MM.1S (cell line): ENCODE results near the gene PPP4R1.

Source experiments
- DNase-seq: peaks from one replicate; pipeline ENCODE4 v3.0.0-alpha.2; 2015
- H2AFZ ChIP-seq: fragments of 300-600 bp; sonication (generic); 2 replicates; pipeline ENCODE4 v1.6.0; 2016; ENCODE audit warnings: antibody characterized with exemption, low read length
- H3F3A ChIP-seq: fragments of 300-600 bp; sonication (generic); 2 replicates; pipeline ENCODE4 v1.6.1; 2016; ENCODE audit warnings: mild to moderate bottlenecking, antibody characterized with exemption, low read length, moderate library complexity, mixed read lengths; ENCODE audit not compliant: insufficient read depth
- H3K27ac ChIP-seq: fragments of 300-600 bp; sonication (generic); 2 replicates; pipeline ENCODE4 v1.5.1; 2016; ENCODE audit warnings: mild to moderate bottlenecking, low read length
- H3K27me3 ChIP-seq: fragments of 300-600 bp; sonication (generic); replicated peaks from 2 replicates; pipeline ENCODE4 v1.6.0; 2016; ENCODE audit warnings: low read length; ENCODE audit not compliant: insufficient read depth
- H3K36me3 ChIP-seq: fragments of 300-600 bp; sonication (generic); replicated peaks from 2 replicates; pipeline ENCODE4 v1.6.1; 2016; ENCODE audit warnings: mild to moderate bottlenecking, low read length, mixed read lengths; ENCODE audit not compliant: insufficient read depth
- H3K4me1 ChIP-seq: fragments of 300-600 bp; sonication (generic); 2 replicates; pipeline ENCODE4 v1.6.1; 2016; ENCODE audit warnings: low read length, mixed read lengths
- H3K4me2 ChIP-seq: fragments of 300-600 bp; sonication (generic); 2 replicates; pipeline ENCODE4 v1.6.0; 2016; ENCODE audit warnings: low read depth, low read length
- H3K4me3 ChIP-seq: fragments of 300-600 bp; sonication (generic); 2 replicates; pipeline ENCODE4 v1.5.1; 2016; ENCODE audit warnings: low read length, mixed read lengths
- H3K79me2 ChIP-seq: fragments of 300-600 bp; sonication (generic); 2 replicates; pipeline ENCODE4 v1.6.1; 2016; ENCODE audit warnings: mixed run types, low read length, mixed read lengths
- H3K9ac ChIP-seq: fragments of 300-600 bp; sonication (generic); 2 replicates; pipeline ENCODE4 v1.6.1; 2016; ENCODE audit warnings: low read length, mixed read lengths
- H3K9me2 ChIP-seq: fragments of 300-600 bp; sonication (generic); replicated peaks from 2 replicates; pipeline ENCODE4 v1.6.1; 2016; ENCODE audit warnings: mild to moderate bottlenecking, low read length, mixed read lengths; ENCODE audit not compliant: insufficient read depth
- H3K9me3 ChIP-seq: fragments of 300-600 bp; sonication (generic); replicated peaks from 2 replicates; pipeline ENCODE4 v1.6.1; 2016; ENCODE audit warnings: mild to moderate bottlenecking, low read length, mixed read lengths; ENCODE audit not compliant: insufficient read depth
- H4K20me1 ChIP-seq: fragments of 300-600 bp; sonication (generic); 2 replicates; pipeline ENCODE4 v1.6.1; 2016; ENCODE audit warnings: mild to moderate bottlenecking, low read length, moderate library complexity, mixed read lengths; ENCODE audit not compliant: insufficient read depth
- CTCF ChIP-seq: fragments of 300-600 bp; sonication (generic); IDR thresholded peaks from 2 replicates; pipeline ENCODE4 v1.5.1; 2016; ENCODE audit warnings: antibody characterized with exemption, low read length, mixed read lengths
- EZH2 ChIP-seq: fragments of 300-600 bp; sonication (generic); optimal IDR thresholded peaks from 2 replicates; pipeline ENCODE3; 2017; ENCODE audit warnings: low read depth, mild to moderate bottlenecking, antibody characterized with exemption, low read length, mixed read lengths
- EZH2phosphoT487 ChIP-seq: fragments of 300-600 bp; sonication (generic); IDR thresholded peaks from 2 replicates; pipeline ENCODE4 v1.6.1; 2018; ENCODE audit warnings: antibody characterized with exemption, low read length

Gene PPP4R1

GRCh38 chr18:9619056-9619455, 4.7 kb upstream of the PPP4R1 start:
- Histone ChIP-seq H3K27me3 (no peaks in the 10 kb centered on the region), H3K9me3 (no peaks in the 10 kb centered on the region), H3K9me2 (no peaks in the 10 kb centered on the region), H4K20me1 (no peaks in the 10 kb centered on the region), H3K4me2 (no peak overlapping the region), H2AFZ (no peak overlapping the region), H3K27ac (no peak overlapping the region), H3K4me1 (no peaks in the 10 kb centered on the region), H3K4me3 (no peak overlapping the region), H3F3A (peaks cover 6% of the 10 kb centered on the region), H3K36me3 (no peaks in the 10 kb centered on the region), H3K79me2 (no peaks in the 10 kb centered on the region), H3K9ac (no peak overlapping the region)
- no peak for DNase-seq
- no peak for TF ChIP-seq EZH2phosphoT487
- TF ChIP-seq CTCF, result no peak
- no peak for TF ChIP-seq EZH2

- no peak overlapping the region for H3K4me2 ChIP-seq
- no peaks in the 10 kb centered on the region for H3K9me3 ChIP-seq
- peaks cover 22% of the 10 kb centered on the region for H3F3A ChIP-seq
- H3K9me2 ChIP-seq, result no peaks in the 10 kb centered on the region
- H3K36me3 ChIP-seq, result no peaks in the 10 kb centered on the region
- no peak overlapping the region for H2AFZ ChIP-seq
- H3K4me1 ChIP-seq, result peaks cover 6% of the 10 kb centered on the region; the same call in 1 of the 2 replicates
- no peak overlapping the region for H3K9ac ChIP-seq
- H3K4me3 ChIP-seq, result no peak overlapping the region
- H3K27me3 ChIP-seq, result no peaks in the 10 kb centered on the region
- DNase-seq, result no peak
- no peak for TF ChIP-seq CTCF
- no peak for TF ChIP-seq EZH2
- no peak overlapping the region for H3K27ac ChIP-seq
- no peaks in the 10 kb centered on the region for H4K20me1 ChIP-seq
- peaks cover 16% of the 10 kb centered on the region for H3K79me2 ChIP-seq
These were observed 2.7 kb upstream of the PPP4R1 start for GRCh38 chr18:9617006-9617542.

GRCh38 chr18:9616049-9616448, 1.7 kb upstream of the PPP4R1 start:
- no peak overlapping the region for H2AFZ ChIP-seq
- peaks cover 22% of the 10 kb centered on the region for H3F3A ChIP-seq

More at GRCh38 chr18:9616049-9616448, 1.7 kb upstream of the PPP4R1 start:
- Histone ChIP-seq H4K20me1 (no peaks in the 10 kb centered on the region), H3K4me1 (peaks cover 8% of the 10 kb centered on the region; the same call in 1 of the 2 replicates), H3K36me3 (no peaks in the 10 kb centered on the region), H3K4me3 (no peak overlapping the region), H3K27ac (no peak overlapping the region), H3K4me2 (no peak overlapping the region), H3K9me2 (no peaks in the 10 kb centered on the region), H3K9ac (no peak overlapping the region), H3K9me3 (no peaks in the 10 kb centered on the region), H3K27me3 (no peaks in the 10 kb centered on the region), H3K79me2 (peaks cover 26% of the 10 kb centered on the region)
- TF ChIP-seq EZH2phosphoT487 (no peak), EZH2 (no peak), CTCF (no peak)
- no peak for DNase-seq
